NCI-H2107 treated with DMSO at 0.1 percent for 48 hours (cell line): ENCODE measurements around the gene TXNDC5.
"Not testable (repeated sequence)": the region's sequence is repeated elsewhere in the genome, so short reads cannot be mapped to it uniquely, and the experiment has no call there.

Experiments used
- DNase-seq: peaks from one replicate; lab custom pipeline; 2025; ENCODE audit not compliant: unreplicated experiment; lab: John Stamatoyannopoulos, UW

Gene TXNDC5

GRCh38 chr6:7914991-7915789 lies 4.6 kb upstream of the TXNDC5 start:
- DNase-seq, result no peak

- no peak for DNase-seq
Observed at GRCh38 chr6:7914311-7914710, 3.7 kb upstream of the TXNDC5 start.

- DNase-seq, result no peak
Observed at GRCh38 chr6:7912736-7913517, 2.3 kb upstream of the TXNDC5 start.

DNA sequence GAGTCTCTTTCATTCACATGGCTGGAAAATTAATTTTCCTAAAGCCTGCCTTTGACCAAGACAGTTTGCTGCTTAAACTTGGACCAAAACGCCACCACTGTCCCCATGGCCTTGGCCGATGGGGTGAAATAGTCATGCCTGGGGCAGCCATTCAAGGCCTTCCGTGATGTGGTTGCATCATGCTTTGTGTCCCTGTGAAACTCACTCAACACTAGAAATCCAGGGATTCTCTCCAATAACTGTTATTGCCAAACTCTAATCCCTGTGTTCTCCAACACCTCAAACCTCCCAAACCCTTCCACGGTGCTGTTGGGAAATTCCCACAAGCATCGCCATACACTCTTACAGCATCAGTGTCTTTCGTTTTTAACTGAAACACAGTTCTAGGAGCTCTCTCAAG lies 1.4 kb upstream of the TXNDC5 start:
- no peak for DNase-seq

DNA sequence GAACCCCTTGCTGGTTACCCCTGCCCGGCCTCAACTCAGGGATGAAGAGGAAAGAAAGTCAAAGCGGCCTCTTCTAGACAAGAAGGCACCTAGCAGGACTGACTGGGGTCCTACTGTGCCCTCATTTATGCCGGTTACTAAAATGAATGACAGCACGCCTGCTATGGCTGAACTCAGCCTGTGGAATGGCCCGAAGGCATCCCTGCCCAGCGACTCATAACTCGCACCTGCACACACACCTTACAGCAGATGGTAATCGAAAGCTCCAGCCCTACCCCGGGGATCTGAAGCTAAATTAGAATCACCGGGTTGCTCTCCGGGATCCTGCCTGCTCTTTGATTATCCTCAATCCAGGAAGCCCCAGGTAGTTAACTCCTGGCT lies 747 bp upstream of the TXNDC5 start:
- no peak for DNase-seq

DNA sequence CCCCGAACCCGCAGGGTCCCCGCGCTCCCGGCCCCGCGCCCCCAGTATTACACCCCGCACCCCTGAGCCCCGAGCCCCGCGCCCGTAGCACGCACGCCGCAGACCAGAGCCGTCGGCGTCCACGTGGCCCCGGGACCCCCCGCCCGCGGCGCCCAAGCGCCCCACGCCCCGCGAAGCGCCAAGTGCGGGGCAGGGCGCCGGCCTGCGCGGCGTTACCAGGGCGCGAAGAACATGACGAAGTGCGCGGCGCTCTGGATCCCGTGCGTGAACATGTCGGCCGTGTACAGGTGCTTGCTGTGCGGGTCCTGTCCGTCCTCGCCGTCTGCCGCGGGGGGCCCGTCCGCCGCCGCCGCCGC lies 312 bp downstream of the TXNDC5 start:
- DNase-seq, result no peak

DNA sequence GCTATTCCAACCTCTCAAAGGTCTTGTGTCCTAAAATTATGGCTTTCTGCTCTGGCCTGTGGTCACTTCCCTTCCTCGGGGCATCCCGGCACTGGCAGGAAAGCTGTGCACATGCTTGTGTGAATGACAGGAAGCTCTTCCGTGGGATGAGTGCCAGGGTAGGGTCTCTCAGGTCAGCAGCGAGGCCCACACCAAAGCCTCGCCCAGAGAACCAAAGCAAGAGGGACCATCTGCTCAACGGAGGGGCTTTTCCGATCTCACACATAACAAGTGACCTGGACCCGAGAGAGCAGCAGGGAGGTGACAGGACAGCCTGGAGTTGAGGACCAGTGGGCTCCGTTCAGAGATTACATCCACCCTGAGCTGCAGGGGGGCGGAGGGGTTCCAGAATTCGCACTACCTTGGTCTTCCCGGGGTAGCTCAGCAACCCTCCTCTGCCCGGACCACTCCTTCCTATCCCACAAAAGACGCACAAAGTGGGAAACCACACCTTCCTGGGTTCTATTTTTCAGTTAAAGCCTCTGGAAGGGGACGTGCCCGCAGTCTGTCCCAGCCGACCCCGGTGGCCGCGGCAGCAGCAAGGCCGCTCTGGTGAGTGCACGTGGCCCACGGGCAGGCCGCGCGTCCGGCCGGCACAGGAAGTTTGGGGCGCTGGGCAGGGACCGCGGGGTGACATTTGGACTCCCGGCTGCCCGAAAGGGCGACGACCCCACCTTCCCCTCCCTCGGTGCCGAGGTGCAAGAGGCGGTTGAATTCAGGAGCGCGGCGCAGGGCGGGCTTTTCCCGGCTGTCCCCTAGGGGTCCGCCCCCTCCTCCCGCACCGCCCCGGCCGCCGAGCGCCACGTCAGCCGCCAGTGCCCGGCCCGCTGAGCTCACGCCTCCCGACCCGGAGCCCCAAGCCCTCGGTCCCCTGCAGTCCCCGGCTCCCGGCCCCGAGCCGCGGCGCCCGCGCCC lies 988 bp downstream of the TXNDC5 start:
- DNase-seq, result no peak

DNA sequence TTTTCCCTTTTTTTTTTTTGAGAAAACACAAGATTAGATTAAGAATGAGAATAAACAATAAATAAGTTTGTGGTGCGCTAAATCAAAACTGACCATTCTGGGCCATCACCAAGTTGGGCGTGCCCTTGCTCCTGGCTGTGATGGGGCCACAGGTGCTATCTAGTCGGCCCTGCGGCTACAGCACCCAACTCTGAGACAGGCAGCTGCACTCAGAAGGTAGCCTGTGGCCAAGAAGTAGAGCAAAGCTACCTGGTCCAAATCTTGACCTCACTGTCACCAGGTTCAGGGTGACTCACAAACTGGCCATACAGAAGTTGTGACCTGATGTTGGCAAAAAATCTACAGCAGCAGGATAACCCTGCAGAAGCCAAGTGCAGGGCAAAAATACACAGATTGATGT lies 3.4 kb downstream of the TXNDC5 start:
- no peak for DNase-seq

- DNase-seq, result no peak
Observed at GRCh38 chr6:7906741-7907140, 3.8 kb downstream of the TXNDC5 start.

- no peak for DNase-seq
Observed at GRCh38 chr6:7905416-7905815, 5.2 kb downstream of the TXNDC5 start.

DNA sequence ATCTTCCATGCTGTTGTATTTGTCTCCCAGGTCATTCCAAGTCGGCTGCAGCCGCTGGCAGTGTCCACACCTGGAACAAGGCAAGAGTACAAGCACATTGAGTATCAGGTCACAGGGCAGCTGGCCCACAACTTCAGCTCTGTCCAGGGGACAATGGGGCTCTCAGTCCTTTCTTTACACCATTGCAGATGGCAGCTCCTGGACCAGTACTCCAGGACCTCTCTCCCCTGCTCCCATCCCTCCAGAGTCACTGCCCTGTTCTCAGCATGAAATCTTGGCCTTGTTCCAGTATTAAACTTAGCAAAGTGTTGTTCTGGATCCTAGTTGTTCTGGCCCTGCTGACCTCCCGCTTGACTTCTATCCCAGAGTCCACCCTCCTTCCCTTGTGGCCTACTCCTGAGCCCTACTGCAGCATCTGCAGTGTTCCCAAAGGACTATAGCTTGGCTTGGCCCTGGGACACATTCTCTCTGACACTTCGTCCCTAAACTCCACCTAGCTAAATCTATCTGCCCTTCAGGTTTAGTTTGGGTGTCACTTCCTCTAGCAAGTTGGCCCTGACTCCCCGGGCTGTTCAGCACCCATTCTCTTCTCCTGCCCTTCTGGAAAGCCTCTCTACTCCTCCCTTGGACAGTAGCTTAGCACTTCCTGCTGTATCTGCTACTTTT lies 5.8 kb downstream of the TXNDC5 start:
- no peak for DNase-seq

GRCh38 chr6:7903673-7904072 lies 6.9 kb downstream of the TXNDC5 start:
- no peak for DNase-seq

- DNase-seq, result no peak
Observed at GRCh38 chr6:7902867-7903266, 7.7 kb downstream of the TXNDC5 start.

- DNase-seq, result no peak
Observed at GRCh38 chr6:7902221-7902620, 8.4 kb downstream of the TXNDC5 start.

GRCh38 chr6:7901780-7902179 lies 8.8 kb downstream of the TXNDC5 start:
- no peak for DNase-seq

- no peak for DNase-seq
Observed at GRCh38 chr6:7901056-7901455, 9.5 kb downstream of the TXNDC5 start.

DNA sequence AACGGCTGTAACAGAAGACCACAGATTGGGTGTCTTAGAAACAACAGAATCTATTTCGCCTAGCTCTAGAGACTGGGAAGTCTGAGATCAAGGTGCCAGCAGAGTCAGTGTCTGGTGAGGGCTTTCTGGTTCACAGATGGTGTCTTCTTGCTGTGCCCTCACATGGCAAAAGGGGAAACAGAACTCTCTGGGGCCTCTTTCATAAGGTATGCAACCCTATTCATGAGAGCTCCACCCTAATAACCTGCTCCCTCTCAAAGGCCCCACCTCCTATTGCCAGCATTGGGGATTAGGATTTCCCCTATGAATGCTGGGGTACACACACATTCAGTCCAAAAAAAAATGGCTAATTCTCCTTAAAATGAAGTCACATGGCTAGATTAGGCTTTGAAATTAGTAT lies 10.0 kb downstream of the TXNDC5 start:
- DNase-seq, result no peak

DNA sequence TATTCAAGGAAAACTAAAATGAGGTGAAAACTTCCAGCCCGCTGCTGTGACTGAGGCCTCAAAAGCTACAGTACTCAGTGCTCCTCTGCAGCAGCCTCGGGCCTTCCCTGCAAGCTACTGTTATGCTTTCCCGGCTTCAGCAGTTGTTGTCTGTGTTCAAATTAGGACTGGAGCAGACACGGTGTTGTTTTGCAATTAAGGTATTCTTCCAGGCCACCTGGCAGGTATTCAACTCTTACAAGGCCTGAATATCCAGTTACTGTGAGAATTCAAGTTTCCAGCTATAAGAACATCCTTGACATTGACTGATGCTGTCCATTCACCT lies 10.7 kb downstream of the TXNDC5 start:
- DNase-seq, result no peak

- no peak for DNase-seq
Observed at GRCh38 chr6:7899101-7899888, 11.3 kb downstream of the TXNDC5 start.

GRCh38 chr6:7898193-7898586 lies 12.4 kb downstream of the TXNDC5 start:
- DNase-seq, result not testable (repeated sequence)
